Inferior parietal cortex (tissue), 1 donor: ENCODE data around the gene ERCC2.
A peak's percentile ranks its signal among the peaks of the same experiment; 100 is the strongest.
"Not testable (repeated sequence)": the region's sequence is repeated elsewhere in the genome, so short reads cannot be mapped to it uniquely, and the experiment has no call there.

Experiments
- DNase-seq: peaks from one replicate; pipeline ENCODE4 v3.0.0-alpha.2; 2016; ENCODE audit errors: extremely low spot score

Gene ERCC2

GRCh38 chr19:45370410-45371204, at the start of gene ERCC2:
TSS of gene ERCC2 (minus strand) at chr19:45370573. CDS start at chr19:45370540, 33 bp downstream.
- DNase-seq = peak; percentile 99

GRCh38 chr19:45419895-45420294, 49.5 kb upstream of the ERCC2 start:
- DNase-seq = no peak

- DNase-seq = no peak
Observed at GRCh38 chr19:45419396-45419795, 49.0 kb upstream of the ERCC2 start.

GRCh38 chr19:45418802-45419201, 48.4 kb upstream of the ERCC2 start:
- DNase-seq = no peak

- no peak for DNase-seq
Observed at GRCh38 chr19:45417151-45417550, 46.8 kb upstream of the ERCC2 start.

- DNase-seq = no peak
Observed at GRCh38 chr19:45414468-45414867, 44.1 kb upstream of the ERCC2 start.

DNA sequence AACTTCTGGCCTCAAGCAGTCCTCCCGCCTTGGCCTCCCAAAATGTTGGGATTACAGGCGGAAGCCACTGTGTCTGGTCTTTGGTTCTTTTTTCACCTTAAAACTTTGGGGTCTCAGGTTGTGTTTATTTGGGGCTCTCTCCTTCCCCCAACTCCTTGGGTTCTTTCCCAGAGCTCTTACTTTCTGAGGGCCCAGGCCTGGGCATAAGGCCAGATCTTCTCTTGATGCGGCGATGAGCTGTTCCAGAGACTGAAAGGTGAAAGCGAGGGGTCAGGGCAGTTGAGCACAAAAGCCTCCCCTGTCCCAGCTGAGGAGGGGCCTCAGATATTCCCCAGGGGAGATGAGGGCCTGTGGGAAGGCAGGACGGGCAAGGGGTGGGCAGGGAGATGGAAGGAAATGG, 43.1 kb upstream of the ERCC2 start:
- no peak for DNase-seq

DNA sequence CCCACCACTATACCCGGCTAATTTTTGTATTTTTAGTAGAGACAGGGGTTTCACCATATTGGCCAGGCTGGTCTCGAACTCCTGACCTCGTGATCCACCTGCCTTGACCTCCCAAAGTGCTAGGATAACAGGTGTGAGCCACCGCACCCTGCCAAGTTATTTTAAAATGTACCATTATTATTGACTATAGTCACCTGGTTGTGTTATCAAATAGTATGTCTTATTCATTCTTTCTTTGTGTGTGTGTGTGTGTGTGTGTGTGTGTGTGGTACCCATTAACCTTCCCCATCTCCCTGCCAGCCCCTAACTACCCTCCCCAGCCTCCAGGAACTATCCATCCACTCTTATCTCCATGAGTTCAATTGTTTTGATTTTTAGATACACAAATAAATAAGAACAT, 40.0 kb upstream of the ERCC2 start:
- not testable (repeated sequence) for DNase-seq

- no peak for DNase-seq
Observed at GRCh38 chr19:45409557-45409920, 39.2 kb upstream of the ERCC2 start.

DNA sequence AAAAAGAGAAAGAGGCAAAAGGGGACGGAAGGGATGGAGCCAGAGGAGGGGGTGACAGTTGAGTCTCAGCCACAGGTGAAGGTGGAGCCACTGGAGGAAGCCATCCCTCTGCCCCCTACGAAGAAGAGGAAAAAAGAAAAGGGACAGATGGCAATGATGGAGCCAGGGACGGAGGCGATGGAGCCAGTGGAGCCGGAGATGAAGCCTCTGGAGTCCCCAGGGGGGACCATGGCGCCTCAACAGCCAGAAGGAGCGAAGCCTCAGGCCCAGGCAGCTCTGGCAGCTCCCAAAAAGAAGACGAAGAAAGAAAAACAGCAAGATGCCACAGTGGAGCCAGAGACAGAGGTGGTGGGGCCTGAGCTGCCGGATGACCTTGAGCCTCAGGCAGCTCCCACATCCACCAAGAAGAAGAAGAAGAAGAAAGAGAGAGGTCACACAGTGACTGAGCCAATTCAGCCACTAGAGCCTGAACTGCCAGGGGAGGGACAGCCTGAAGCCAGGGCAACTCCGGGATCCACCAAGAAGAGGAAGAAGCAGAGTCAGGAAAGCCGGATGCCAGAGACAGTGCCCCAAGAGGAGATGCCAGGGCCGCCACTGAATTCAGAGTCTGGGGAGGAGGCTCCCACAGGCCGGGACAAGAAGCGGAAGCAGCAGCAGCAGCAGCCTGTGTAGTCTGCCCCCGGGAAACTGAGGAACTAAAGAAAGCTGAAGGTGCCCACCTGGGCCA, 38.6 kb upstream of the ERCC2 start:
- no peak for DNase-seq

GRCh38 chr19:45408121-45408520, 37.7 kb upstream of the ERCC2 start:
- no peak for DNase-seq

DNA sequence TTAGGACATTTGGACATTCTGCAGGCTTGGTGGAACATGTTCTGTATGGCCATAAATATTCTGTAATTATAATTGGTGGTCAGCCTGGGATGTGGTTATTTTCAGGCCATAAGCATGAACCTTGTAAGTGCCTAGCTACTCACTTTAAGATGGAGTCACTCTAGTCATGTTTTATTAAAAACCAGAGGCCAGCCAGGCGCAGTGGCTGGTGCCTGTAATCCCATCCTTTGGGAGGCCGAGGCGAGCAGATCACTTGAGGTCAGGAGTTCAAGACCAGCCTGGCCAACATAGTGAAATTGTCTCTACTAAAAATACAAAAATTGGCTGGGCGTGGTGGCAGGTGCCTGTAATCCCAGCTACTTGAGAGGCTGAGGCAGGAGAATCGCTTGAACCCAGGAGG, 37.2 kb upstream of the ERCC2 start:
- DNase-seq = not testable (repeated sequence)

- no peak for DNase-seq
Observed at GRCh38 chr19:45407091-45407375, 36.7 kb upstream of the ERCC2 start.

- DNase-seq = peak; percentile 95
Observed at GRCh38 chr19:45406226-45407090, 36.1 kb upstream of the ERCC2 start, which contains the start of gene POLR1G. TSS of gene POLR1G (plus strand) at chr19:45406644. CDS start at chr19:45406697, 53 bp downstream.

DNA sequence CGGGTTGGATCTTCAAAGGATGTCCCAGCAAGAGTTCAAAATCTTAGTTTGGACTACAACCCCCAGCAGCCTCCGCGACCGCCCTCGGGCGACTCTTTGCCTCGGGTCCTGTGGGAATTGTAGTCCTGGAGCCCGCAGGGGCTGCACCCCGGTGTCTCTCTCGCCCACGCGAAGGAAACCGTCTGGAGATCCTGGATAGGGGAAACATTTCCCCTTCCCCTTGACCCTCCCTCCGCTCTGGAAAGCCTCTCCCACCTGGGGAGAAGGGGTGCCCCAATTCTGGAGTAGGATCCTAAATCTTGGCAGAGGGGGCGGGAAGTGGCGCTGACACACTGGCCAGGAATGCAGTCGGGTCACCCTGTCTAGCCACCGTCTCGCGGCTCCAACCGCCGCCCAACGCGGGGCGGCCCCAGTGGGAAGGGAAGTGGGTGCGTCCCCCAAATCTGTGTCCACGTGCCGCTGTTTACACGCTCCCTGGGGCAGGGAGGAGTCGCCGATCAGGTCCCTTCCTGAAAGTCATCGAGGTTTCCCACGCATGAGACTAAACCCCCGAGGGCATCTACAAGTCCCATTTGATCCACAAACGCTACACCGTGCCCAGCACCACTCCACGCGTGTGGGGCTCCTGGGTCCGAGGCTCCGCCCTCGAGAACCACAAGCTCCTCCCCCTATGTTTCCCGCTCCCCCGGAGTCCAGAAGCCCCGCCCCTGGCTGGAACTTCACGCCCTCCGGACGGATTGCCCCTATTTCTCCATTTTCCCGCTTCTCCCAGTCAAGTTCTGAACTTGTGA, 35.3 kb upstream of the ERCC2 start:
- DNase-seq = peak; percentile 86

DNA sequence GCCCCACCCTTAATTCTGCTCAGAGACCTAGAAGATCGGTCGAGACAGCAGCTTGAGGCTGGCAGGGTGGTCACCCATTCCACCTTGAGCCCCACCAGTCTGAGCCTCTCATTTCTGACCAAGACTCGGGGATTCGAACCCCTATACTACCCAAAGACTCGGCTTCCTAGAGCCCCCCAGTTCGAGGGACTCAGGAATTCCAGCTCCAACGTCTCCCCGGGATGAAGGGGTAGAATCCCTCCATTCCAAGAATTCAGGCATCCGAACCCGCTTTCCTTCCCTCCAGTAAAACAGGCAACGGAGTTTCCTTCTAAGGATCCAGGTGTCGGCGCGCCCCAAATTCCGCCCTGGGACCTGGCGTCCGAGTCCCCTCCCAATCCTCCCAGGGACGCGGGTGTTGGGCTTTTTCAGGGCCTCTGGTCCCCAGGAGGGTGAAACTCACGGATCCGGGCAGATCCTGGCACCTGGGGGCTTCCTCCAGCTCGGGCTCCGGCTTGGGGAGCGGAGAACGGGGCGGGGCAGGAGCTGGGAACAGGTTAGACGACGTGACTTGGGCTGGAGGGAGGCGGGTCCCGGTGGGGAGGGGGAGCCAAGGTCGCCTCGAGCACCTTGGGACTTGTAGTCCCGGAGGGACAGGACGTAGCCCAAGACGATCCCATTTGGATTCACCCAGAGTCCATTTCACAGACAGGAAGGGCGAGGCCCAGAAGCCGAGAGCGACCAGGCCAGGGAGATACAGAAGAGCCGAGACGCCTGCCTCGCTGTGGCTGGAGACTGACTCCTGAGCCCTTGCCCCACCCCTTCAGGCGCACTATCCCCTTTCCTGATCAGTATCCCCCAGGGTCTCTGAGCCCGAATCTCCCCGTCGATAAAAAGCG, 34.4 kb upstream of the ERCC2 start, which contains the start of gene PPP1R13L:
PPP1R13L (minus strand) TSS at position 513 of the 878 bp plus-strand sequence. CDS start 6,751 bp downstream, outside the sequence.
- no peak for DNase-seq

DNA sequence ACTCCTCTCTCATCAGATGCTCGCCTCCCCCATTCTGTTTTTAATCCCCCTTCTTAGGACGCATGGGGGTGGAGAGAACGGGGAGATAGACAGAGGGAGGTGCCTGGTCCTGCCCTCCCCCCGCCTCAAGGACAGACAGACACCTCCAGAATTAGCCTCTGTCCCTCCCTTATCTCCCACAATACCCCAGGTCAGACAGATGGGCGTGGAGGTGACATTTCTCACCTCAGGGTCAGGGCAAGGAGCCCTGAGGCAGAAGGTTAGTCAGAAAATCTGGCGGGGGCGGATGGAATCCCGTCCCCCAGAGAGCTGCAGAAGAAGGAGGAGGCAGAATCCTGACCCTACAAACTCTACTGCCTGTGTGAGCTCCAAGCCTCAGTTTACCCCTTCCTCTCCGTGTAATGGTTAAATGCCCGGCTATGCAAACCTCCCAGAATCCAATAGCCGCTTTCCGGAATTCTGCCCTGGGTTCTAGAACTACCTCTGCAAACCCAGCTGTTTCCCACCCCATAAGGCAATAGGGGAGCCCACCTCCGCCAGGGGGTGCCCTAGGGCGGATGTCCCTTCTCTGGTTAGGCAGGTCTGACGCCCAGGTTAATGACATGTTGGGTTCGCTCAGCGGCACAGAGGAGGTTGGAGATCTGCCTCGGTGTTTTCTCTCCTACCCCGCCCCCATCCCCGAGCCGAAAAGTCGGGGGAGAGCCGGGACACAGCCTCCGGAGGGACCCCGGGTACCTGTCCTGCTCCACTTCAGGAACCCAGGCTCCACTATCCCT, 33.6 kb upstream of the ERCC2 start:
- DNase-seq = no peak

DNA sequence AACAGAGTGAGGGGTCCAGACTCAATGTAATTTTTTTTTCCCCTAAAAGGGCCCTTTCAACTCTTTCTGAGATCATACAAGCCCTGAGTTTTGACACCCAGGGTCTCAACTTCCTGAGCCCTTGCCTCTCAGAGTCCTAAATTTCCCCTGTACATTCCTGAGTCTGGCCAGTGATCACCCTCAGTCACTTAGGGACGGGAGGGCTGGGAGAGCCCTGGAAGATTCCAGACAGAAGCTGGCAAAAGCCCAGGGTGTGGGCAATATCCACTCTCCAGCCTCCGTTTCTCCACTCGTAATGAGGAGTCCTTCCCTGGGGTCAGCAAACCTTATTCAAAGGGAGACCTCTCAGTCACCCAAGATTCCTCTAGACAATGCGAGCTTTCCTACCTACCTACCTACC, 32.9 kb upstream of the ERCC2 start:
- DNase-seq = no peak

DNA sequence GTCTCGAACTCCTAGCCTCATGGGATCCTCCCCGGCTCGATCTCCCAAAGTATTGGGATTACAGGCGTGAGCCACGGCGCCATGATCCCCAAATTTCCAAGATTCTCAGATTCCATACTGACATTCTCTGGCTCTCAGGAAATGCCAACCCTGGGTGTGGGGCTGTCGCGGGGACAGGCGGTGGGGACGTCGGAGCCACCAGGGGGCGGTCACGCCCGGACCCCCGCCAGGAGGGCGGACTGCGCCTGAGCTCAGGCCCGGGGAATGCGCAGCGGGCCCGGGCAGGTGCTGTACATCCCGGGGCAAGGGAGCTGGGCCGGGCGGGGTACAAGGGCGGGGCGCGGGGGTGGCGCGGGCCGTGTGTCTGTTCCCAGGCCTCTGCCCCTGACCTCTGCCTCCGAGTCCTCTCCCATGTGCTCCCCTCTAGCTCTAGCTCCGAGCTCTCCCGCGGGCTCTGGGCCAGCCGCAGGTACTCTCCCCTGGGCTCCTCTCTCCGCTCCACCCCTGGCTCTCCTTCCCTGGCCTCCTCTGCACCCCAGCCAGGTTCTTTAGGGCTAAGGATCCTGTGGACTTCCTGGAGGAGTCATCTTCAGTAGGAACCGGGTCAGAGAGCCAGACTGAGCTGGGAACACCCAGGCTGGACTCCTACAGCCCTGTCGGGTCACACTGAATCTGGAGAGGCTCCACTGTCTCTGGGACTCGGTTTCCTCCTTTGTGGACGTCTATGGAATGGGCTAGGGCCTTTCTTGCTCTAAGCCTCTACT, 32.1 kb upstream of the ERCC2 start:
- no peak for DNase-seq
